Measurements from ENCODE around the gene ZNF675. TPM values are rescaled to one million over a fixed set of nuclear protein-coding genes. Genes with fewer than 3 reads are reported as not detected.
"Not testable (repeated sequence)": the region's sequence is repeated elsewhere in the genome, so short reads cannot be mapped to it uniquely, and the experiment has no call there.

ZNF675 gene
- 1 to 10 TPM; 1.1 to 5.3 (median 2.4) TPM for total RNA-seq
- long read RNA-seq, result 0 reads

DNA sequence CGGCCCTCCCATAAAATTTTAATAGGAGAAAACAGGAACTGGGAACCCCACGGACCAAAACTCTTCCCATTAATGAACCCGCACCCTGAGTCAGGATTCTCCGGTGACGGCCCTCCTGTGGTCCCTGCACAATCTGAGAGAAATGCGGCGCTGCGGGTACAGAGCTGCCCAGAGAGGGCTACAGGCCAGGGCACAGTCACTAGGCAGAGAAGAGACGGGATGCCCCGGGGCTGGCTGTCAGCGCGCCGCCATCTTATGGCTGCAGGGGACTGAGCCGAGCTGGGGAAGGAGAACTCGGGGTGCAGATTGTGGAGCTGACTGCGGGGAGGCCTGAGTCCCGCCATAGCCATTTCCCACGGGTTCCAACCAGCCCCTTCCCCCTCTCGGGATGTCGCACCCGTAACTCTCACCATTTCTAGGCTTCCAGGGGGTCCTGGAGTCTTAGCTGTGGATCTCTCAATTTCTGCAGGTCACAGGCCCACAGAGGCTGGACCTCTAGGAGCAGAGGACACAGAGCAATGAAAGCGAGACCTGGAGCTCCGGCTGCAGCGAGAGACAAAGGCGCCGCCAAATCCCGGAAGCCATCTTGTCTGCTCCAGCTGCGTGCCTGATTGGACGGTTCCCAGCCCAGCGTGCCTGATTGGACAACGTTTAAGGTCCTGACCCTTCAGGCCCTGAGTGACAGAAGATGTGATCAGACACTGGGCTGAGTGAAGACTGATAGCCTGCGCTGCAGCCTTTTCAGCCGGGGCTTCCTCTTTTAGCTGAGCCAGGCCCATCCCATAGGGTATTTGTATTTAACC is at the start of gene ZNF675:
Gene ZNF675, minus strand, starts transcription at position 592 of the 803 bp plus-strand sequence. Its CDS starts 179 bp downstream, at position 413.
- WGBS (ENCODE audit: insufficient coverage, low coverage, low lambda C conversion rate, missing lambda C conversion rate), result 0% methylated on average over 13 of the region's 33 CpGs
- H3K4me1 ChIP-seq, result no peaks in the 10 kb centered on the region
- H3K9me3 ChIP-seq, result no peaks in the 10 kb centered on the region
- no peaks in the 10 kb centered on the region for H3K36me3 ChIP-seq
- H3K27ac ChIP-seq, result peak within 1 kb of the TSS; percentile 61 to 70 (median 64)
- ATAC-seq, result peak; percentile 95 to 96 (median 96)
- H3K4me3 ChIP-seq, result peak within 1 kb of the TSS; percentile 72 to 85 (median 80)
- intact Hi-C loops (cut with DNase I), result no loop called here
- peak; percentile 87 to 92 (median 89) for DNase-seq
- TF ChIP-seq, protein P1, sequence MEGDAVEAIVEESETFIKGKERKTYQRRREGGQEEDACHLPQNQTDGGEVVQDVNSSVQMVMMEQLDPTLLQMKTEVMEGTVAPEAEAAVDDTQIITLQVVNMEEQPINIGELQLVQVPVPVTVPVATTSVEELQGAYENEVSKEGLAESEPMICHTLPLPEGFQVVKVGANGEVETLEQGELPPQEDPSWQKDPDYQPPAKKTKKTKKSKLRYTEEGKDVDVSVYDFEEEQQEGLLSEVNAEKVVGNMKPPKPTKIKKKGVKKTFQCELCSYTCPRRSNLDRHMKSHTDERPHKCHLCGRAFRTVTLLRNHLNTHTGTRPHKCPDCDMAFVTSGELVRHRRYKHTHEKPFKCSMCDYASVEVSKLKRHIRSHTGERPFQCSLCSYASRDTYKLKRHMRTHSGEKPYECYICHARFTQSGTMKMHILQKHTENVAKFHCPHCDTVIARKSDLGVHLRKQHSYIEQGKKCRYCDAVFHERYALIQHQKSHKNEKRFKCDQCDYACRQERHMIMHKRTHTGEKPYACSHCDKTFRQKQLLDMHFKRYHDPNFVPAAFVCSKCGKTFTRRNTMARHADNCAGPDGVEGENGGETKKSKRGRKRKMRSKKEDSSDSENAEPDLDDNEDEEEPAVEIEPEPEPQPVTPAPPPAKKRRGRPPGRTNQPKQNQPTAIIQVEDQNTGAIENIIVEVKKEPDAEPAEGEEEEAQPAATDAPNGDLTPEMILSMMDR (IDR thresholded peaks at IDR 0.05), result no peak
- TF ChIP-seq POLR2A (IDR thresholded peaks at IDR 0.05), result peak; percentile 48
- H3K27me3 ChIP-seq, result no peaks in the 10 kb centered on the region

DNA sequence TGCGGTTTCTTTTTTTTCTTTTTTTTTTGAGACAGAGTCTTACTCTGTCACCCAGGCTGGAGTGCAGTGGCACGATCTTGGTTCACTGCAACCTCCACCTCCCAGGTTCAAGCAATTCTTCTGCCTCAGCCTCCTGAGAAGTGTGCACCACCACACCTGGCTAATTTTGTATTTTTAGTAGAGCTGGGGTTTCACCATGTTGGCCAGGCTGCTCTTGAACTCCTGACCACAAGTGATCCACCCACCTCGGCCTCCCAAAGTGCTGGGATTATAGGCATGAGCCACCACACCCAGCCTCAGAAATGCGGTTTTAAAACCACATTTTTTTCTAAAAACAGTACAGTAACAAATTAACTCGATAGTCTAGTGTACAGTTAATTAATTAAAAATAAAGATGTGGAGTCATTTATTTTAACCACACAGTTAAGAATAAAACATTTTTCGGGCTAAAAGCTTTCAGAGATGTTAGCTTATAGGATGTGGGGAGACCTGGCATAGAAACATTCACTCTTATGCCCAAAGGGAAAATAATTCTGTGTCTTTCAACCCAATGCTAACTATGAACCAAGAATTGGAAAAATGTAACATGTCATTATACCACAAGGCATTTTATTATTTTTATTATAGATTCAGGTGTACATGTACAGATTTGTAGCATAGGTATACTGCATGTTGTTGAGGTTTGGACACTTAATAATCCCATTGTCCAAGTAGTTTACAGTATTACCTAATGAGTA is 43.9 kb upstream of the ZNF675 start:
- H3K4me1 ChIP-seq; ATAC-seq; H3K27me3 ChIP-seq; H3K4me3 ChIP-seq; H3K27ac ChIP-seq; H3K36me3 ChIP-seq; DNase-seq; H3K9me3 ChIP-seq; intact Hi-C loops (cut with DNase I): not testable (repeated sequence)
- WGBS (ENCODE audit: insufficient coverage, low coverage, low lambda C conversion rate, missing lambda C conversion rate), result 66% methylated on average over 6 of the region's 6 CpGs

DNA sequence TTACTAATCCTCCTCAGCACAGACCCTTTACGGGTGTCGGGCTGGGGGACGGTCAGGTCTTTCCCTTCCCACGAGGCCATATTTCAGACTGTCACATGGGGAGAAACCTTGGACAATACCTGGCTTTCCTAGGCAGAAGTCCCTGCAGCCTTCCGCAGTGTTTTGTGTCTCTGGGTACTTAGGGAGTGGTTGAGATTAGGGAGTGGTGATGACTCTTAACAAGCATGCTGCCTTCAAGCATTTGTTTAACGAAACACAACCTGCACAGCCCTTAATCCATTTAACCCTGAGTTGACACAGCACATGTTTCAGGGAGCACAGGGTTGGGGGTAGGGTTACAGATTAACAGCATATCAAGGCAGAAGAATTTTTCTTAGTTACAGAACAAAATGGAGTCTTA is 37.1 kb upstream of the ZNF675 start:
- H3K9me3 ChIP-seq; H3K27me3 ChIP-seq; H3K27ac ChIP-seq; DNase-seq; ATAC-seq; intact Hi-C loops (cut with DNase I); H3K4me3 ChIP-seq; H3K36me3 ChIP-seq; H3K4me1 ChIP-seq: not testable (repeated sequence)
- 6% methylated on average over 2 of the region's 6 CpGs for WGBS (ENCODE audit: insufficient coverage, low coverage, low lambda C conversion rate, missing lambda C conversion rate)

DNA sequence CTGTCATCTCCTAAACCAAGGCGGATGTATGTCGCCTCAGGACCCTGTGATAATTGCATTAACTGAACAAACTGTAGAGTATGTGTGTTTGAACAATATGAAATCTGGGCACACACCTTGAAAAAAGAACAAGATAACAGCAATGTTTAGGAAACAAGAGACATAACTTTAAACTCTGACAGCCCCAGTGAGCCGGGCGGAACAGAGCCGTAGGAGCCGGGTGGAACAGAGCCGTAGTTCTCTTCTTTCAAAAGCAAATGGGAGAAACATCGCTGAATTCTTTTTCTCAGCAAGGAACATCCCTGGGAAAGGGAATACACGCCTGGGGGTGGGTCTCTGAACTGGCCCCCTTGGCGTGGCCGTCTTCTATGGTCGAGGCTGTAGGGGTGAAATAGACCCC is 31.8 kb upstream of the ZNF675 start:
- 11% methylated on average over 10 of the region's 12 CpGs for WGBS (ENCODE audit: insufficient coverage, low coverage, low lambda C conversion rate, missing lambda C conversion rate)
- intact Hi-C loops (cut with DNase I), result no loop called here
- H3K9me3 ChIP-seq, result no peaks in the 10 kb centered on the region
- no peaks in the 10 kb centered on the region for H3K27me3 ChIP-seq
- no peaks in the 10 kb centered on the region for H3K36me3 ChIP-seq
- TF ChIP-seq, protein P1 (IDR thresholded peaks at IDR 0.05), result no peak
- no peak for TF ChIP-seq POLR2A (IDR thresholded peaks at IDR 0.05)
- ATAC-seq, result no peak
- DNase-seq, result no peak
- H3K4me3 ChIP-seq, result no peak overlapping the region
- H3K27ac ChIP-seq, result no peak overlapping the region
- no peaks in the 10 kb centered on the region for H3K4me1 ChIP-seq

DNA sequence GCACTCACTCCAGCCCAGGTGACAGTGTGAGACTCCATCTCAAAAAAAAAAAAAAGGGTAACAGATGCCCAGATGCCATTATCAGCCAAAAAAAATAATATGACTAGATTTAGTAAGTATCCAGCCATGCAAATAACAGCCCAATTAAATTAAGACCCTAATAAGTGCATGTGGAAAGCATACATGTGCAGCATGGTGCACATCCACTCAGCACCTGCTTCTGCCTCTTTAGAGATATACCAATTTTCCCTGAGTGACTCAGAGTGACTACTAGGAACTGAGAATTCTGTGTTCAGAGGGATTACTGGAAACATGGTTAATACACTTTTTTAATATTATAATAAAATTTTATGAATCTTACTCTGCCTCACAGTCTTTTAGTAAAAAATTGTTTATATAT is 29.8 kb upstream of the ZNF675 start:
- H3K27ac ChIP-seq, result no peak overlapping the region
- no peaks in the 10 kb centered on the region for H3K9me3 ChIP-seq
- no peak for ATAC-seq
- no peaks in the 10 kb centered on the region for H3K4me1 ChIP-seq
- H3K36me3 ChIP-seq, result no peaks in the 10 kb centered on the region
- H3K4me3 ChIP-seq, result no peak overlapping the region
- no peak for DNase-seq
- TF ChIP-seq POLR2A (IDR thresholded peaks at IDR 0.05), result no peak
- TF ChIP-seq, protein P1 (IDR thresholded peaks at IDR 0.05), result no peak
- H3K27me3 ChIP-seq, result no peaks in the 10 kb centered on the region
- intact Hi-C loops (cut with DNase I), result no loop called here
